WTC11 (cell line): ENCODE results near the gene ANKRD17. TPM values are rescaled to one million over a fixed set of nuclear protein-coding genes. Genes with fewer than 3 reads are reported as not detected.

ENCODE experiments used
- ATAC-seq: fragments of 200-7000 bp; cut with Tn5 transposase; 2 replicates; pipeline ENCODE4 v1.10.0; 2021; ENCODE audit warnings: mild to moderate bottlenecking, moderate library complexity
- CTCF ChIA-PET: fragments of 300-600 bp; sonication (Branson Sonifier 250); formaldehyde crosslinking; loops from one replicate; lab custom pipeline; 2021; ENCODE audit warnings: antibody characterized with exemption; lab: Charles Lee
- POLR2A ChIA-PET: fragments of 350-600 bp; sonication (Branson Sonifier 250); formaldehyde crosslinking; loops from one replicate; lab custom pipeline; 2021; ENCODE audit warnings: antibody characterized with exemption; lab: Charles Lee
- DNase-seq: peaks from one replicate; pipeline ENCODE4 v3.0.0; 2021; ENCODE audit warnings: low spot score
- H3K27ac Mint-ChIP-seq: 2 replicates; pipeline ENCODE4 v1.8.0; 2021; ENCODE audit warnings: mixed read lengths
- H3K27me3 Mint-ChIP-seq: 2 replicates; pipeline ENCODE4 v1.8.0; 2021; ENCODE audit warnings: low read depth, mild to moderate bottlenecking, moderate library complexity, mixed read lengths
- H3K36me3 Mint-ChIP-seq: 2 replicates; pipeline ENCODE4 v1.8.0; 2021; ENCODE audit warnings: mixed read lengths
- H3K4me1 Mint-ChIP-seq: 2 replicates; pipeline ENCODE4 v1.8.0; 2022; ENCODE audit warnings: mixed read lengths
- H3K4me3 Mint-ChIP-seq: 2 replicates; pipeline ENCODE4 v1.8.0; 2021; ENCODE audit warnings: mild to moderate bottlenecking, moderate library complexity, mixed read lengths
- H3K9me3 Mint-ChIP-seq: 2 replicates; pipeline ENCODE4 v1.8.0; 2021; ENCODE audit warnings: mixed read lengths
- ATF1 ChIP-seq: sonication (generic); formaldehyde crosslinking; IDR thresholded peaks from 2 replicates; pipeline ENCODE4 v1.8.1; 2023; ENCODE audit warnings: mild to moderate bottlenecking, moderate library complexity, missing genetic modification reagents
- ATF3 ChIP-seq: sonication (generic); formaldehyde crosslinking; conservative IDR thresholded peaks from 2 replicates; pipeline ENCODE4 v1.8.1; 2022; ENCODE audit warnings: mild to moderate bottlenecking, missing genetic modification reagents
- E2F1 ChIP-seq: sonication (generic); formaldehyde crosslinking; IDR thresholded peaks from 2 replicates; pipeline ENCODE4 v1.8.0; 2022; ENCODE audit warnings: mild to moderate bottlenecking, missing genetic modification reagents
- ETV6 ChIP-seq: sonication (generic); formaldehyde crosslinking; IDR thresholded peaks from 2 replicates; pipeline ENCODE4 v1.8.1; 2022; ENCODE audit warnings: mild to moderate bottlenecking, missing genetic modification reagents
- FOXK1 ChIP-seq: sonication (generic); formaldehyde crosslinking; IDR thresholded peaks from 2 replicates; pipeline ENCODE4 v1.8.0; 2022; ENCODE audit warnings: mild to moderate bottlenecking, moderate library complexity, missing genetic modification reagents
- GABPB1 ChIP-seq: sonication (generic); formaldehyde crosslinking; IDR thresholded peaks from 2 replicates; pipeline ENCODE4 v1.8.1; 2023; ENCODE audit warnings: mild to moderate bottlenecking, missing genetic modification reagents
- GRHL2 ChIP-seq: fragments of 250-450 bp; sonication (Bioruptor Pico); IDR thresholded peaks from 2 replicates; pipeline ENCODE4 v1.8.0; 2022; ENCODE audit warnings: mild to moderate bottlenecking, moderate library complexity; ENCODE audit not compliant: insufficient replicate concordance, severe bottlenecking
- GTF2I ChIP-seq: fragments of 250-450 bp; sonication (Bioruptor Pico); conservative IDR thresholded peaks from 2 replicates; pipeline ENCODE4 v1.4.0; 2021; ENCODE audit warnings: mild to moderate bottlenecking
- JUN ChIP-seq: sonication (generic); formaldehyde crosslinking; IDR thresholded peaks from 2 replicates; pipeline ENCODE4 v1.8.0; 2023; ENCODE audit warnings: mild to moderate bottlenecking, missing genetic modification reagents
- PREB ChIP-seq: sonication (generic); formaldehyde crosslinking; IDR thresholded peaks from 2 replicates; pipeline ENCODE4 v1.8.1; 2022; ENCODE audit warnings: mild to moderate bottlenecking, missing genetic modification reagents, moderate library complexity, borderline replicate concordance
- TP53 ChIP-seq: sonication (generic); formaldehyde crosslinking; IDR thresholded peaks from 2 replicates; pipeline ENCODE4 v1.8.1; 2023; ENCODE audit warnings: mild to moderate bottlenecking, missing genetic modification reagents
- ZNF263 ChIP-seq: sonication (generic); formaldehyde crosslinking; IDR thresholded peaks from 2 replicates; pipeline ENCODE4 v1.8.1; 2022; ENCODE audit warnings: low read depth, mild to moderate bottlenecking, moderate library complexity, missing genetic modification reagents
- ZNF396 ChIP-seq: fragments of 250-450 bp; sonication (Bioruptor Pico); IDR thresholded peaks from 2 replicates; pipeline ENCODE4 v1.8.0; 2021; ENCODE audit warnings: mild to moderate bottlenecking, moderate library complexity, borderline replicate concordance
- total RNA-seq: library from RNA; stranded (reverse); gene quantifications from 3 replicates; pipeline ENCODE4 v1.2.3, GENCODE V29; 2021
- TF ChIP-seq, protein P1 (sequence below): sonication (generic); formaldehyde crosslinking; conservative IDR thresholded peaks from 2 replicates; pipeline ENCODE4 v1.8.1; 2023; ENCODE audit warnings: mild to moderate bottlenecking, low read depth, missing genetic modification reagents, moderate library complexity
- TF ChIP-seq, protein P2 (sequence below): sonication (generic); formaldehyde crosslinking; IDR thresholded peaks from 2 replicates; pipeline ENCODE4 v1.8.0; 2023; ENCODE audit warnings: missing genetic modification reagents, mild to moderate bottlenecking, borderline replicate concordance
- TF ChIP-seq, protein P3 (sequence below): fragments of 250-450 bp; sonication (Bioruptor Pico); IDR thresholded peaks from 2 replicates; pipeline ENCODE4 v1.9.0; 2021; ENCODE audit warnings: mild to moderate bottlenecking

Gene ANKRD17
- total RNA-seq, 1 experiment from 2014 or later: 76.0 TPM

DNA sequence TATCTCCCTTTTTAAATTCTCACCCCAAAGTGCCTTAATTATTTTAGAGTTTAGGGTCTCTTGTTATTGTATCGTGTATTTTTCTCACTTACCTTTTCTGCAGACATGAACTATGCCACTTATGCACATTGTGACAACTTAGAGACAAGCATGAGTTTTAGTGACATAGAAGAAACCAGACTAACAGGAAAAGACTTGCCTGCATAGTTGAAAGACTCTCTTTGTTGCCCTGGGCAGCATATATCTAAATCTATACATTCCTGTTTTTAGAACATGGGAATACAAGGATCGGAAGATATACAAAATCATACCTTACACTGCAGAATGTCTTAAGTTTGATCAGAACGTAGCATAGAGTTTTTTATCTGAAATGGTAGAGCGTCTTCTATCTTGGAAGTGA lies 45.1 kb upstream of the ANKRD17 start:
- no peaks in the 10 kb centered on the region for H3K27me3 Mint-ChIP-seq
- no peaks in the 10 kb centered on the region for H3K36me3 Mint-ChIP-seq
- H3K4me1 Mint-ChIP-seq: peaks cover 3% of the 10 kb centered on the region; the same call in 1 of the 2 replicates
- TF ChIP-seq GABPB1 (CRISPR knock-in tag) (no peak), ETV6 (no peak), TP53 (CRISPR knock-in tag) (no peak), ZNF263 (no peak), FOXK1 (CRISPR knock-in tag) (no peak), ATF3 (CRISPR knock-in tag) (no peak)
- TF ChIP-seq, protein P1, sequence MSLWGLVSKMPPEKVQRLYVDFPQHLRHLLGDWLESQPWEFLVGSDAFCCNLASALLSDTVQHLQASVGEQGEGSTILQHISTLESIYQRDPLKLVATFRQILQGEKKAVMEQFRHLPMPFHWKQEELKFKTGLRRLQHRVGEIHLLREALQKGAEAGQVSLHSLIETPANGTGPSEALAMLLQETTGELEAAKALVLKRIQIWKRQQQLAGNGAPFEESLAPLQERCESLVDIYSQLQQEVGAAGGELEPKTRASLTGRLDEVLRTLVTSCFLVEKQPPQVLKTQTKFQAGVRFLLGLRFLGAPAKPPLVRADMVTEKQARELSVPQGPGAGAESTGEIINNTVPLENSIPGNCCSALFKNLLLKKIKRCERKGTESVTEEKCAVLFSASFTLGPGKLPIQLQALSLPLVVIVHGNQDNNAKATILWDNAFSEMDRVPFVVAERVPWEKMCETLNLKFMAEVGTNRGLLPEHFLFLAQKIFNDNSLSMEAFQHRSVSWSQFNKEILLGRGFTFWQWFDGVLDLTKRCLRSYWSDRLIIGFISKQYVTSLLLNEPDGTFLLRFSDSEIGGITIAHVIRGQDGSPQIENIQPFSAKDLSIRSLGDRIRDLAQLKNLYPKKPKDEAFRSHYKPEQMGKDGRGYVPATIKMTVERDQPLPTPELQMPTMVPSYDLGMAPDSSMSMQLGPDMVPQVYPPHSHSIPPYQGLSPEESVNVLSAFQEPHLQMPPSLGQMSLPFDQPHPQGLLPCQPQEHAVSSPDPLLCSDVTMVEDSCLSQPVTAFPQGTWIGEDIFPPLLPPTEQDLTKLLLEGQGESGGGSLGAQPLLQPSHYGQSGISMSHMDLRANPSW (CRISPR knock-in tag): no peak
- TF ChIP-seq, protein P2, sequence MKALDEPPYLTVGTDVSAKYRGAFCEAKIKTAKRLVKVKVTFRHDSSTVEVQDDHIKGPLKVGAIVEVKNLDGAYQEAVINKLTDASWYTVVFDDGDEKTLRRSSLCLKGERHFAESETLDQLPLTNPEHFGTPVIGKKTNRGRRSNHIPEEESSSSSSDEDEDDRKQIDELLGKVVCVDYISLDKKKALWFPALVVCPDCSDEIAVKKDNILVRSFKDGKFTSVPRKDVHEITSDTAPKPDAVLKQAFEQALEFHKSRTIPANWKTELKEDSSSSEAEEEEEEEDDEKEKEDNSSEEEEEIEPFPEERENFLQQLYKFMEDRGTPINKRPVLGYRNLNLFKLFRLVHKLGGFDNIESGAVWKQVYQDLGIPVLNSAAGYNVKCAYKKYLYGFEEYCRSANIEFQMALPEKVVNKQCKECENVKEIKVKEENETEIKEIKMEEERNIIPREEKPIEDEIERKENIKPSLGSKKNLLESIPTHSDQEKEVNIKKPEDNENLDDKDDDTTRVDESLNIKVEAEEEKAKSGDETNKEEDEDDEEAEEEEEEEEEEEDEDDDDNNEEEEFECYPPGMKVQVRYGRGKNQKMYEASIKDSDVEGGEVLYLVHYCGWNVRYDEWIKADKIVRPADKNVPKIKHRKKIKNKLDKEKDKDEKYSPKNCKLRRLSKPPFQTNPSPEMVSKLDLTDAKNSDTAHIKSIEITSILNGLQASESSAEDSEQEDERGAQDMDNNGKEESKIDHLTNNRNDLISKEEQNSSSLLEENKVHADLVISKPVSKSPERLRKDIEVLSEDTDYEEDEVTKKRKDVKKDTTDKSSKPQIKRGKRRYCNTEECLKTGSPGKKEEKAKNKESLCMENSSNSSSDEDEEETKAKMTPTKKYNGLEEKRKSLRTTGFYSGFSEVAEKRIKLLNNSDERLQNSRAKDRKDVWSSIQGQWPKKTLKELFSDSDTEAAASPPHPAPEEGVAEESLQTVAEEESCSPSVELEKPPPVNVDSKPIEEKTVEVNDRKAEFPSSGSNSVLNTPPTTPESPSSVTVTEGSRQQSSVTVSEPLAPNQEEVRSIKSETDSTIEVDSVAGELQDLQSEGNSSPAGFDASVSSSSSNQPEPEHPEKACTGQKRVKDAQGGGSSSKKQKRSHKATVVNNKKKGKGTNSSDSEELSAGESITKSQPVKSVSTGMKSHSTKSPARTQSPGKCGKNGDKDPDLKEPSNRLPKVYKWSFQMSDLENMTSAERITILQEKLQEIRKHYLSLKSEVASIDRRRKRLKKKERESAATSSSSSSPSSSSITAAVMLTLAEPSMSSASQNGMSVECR (CRISPR knock-in tag): no peak
- TF ChIP-seq, protein P3, sequence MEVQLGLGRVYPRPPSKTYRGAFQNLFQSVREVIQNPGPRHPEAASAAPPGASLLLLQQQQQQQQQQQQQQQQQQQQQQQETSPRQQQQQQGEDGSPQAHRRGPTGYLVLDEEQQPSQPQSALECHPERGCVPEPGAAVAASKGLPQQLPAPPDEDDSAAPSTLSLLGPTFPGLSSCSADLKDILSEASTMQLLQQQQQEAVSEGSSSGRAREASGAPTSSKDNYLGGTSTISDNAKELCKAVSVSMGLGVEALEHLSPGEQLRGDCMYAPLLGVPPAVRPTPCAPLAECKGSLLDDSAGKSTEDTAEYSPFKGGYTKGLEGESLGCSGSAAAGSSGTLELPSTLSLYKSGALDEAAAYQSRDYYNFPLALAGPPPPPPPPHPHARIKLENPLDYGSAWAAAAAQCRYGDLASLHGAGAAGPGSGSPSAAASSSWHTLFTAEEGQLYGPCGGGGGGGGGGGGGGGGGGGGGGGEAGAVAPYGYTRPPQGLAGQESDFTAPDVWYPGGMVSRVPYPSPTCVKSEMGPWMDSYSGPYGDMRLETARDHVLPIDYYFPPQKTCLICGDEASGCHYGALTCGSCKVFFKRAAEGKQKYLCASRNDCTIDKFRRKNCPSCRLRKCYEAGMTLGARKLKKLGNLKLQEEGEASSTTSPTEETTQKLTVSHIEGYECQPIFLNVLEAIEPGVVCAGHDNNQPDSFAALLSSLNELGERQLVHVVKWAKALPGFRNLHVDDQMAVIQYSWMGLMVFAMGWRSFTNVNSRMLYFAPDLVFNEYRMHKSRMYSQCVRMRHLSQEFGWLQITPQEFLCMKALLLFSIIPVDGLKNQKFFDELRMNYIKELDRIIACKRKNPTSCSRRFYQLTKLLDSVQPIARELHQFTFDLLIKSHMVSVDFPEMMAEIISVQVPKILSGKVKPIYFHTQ (CRISPR knock-in tag): no peak
- ATAC-seq: no peak
- POLR2A ChIA-PET: no interaction called here
- CTCF ChIA-PET: no interaction called here
- H3K9me3 Mint-ChIP-seq: no peaks in the 10 kb centered on the region
- DNase-seq: no peak
- H3K4me3 Mint-ChIP-seq: no peak overlapping the region
- no peak overlapping the region for H3K27ac Mint-ChIP-seq

GRCh38 chr4:73299548-73300280 lies 41.1 kb upstream of the ANKRD17 start:
- Mint-ChIP-seq H3K4me3 (no peak overlapping the region), H3K27ac (no peak overlapping the region), H3K4me1 (peaks cover 3% of the 10 kb centered on the region; the same call in 1 of the 2 replicates), H3K36me3 (0 out of 2 replicates have a peak, but pooled peaks cover 2% of the 10 kb centered on the region), H3K9me3 (no peaks in the 10 kb centered on the region), H3K27me3 (no peaks in the 10 kb centered on the region)
- POLR2A ChIA-PET: no interaction called here
- ATAC-seq: no peak
- CTCF ChIA-PET: no interaction called here
- no peak for DNase-seq
- TF ChIP-seq GTF2I (CRISPR knock-in tag): no peak
- no peak for TF ChIP-seq JUN (CRISPR knock-in tag)
- TF ChIP-seq ZNF396 (CRISPR knock-in tag): no peak
- TF ChIP-seq GRHL2 (CRISPR knock-in tag): no peak
- no peak for TF ChIP-seq ATF1 (CRISPR knock-in tag)
- TF ChIP-seq, protein P2 (CRISPR knock-in tag): no peak
- no peak for TF ChIP-seq E2F1 (CRISPR knock-in tag)
- no peak for TF ChIP-seq PREB
